Vein endothelial cell (primary cell): ENCODE measurements around the gene XYLT2. TPM values are rescaled to one million over a fixed set of nuclear protein-coding genes. Genes with fewer than 3 reads are reported as not detected.

Experiments used
- small RNA-seq: library from RNA; depleted of rRNA; stranded (forward); fragments of <200 nt; gene quantifications from one replicate; pipeline ENCODE3, GENCODE V24; 2012
- total RNA-seq: library from RNA; depleted of rRNA; stranded (reverse); fragments of >200 nt; gene quantifications from 2 replicates; pipeline ENCODE4 v1.2.3, GENCODE V29; 2012

Gene XYLT2
- 25.0 and 33.3 TPM in 2 replicates for total RNA-seq

GRCh38 chr17:50345432-50346312 is at the start of gene XYLT2:
Gene XYLT2 (plus strand): TSS chr17:50346126. CDS start chr17:50346141, 15 bp downstream.

DNA sequence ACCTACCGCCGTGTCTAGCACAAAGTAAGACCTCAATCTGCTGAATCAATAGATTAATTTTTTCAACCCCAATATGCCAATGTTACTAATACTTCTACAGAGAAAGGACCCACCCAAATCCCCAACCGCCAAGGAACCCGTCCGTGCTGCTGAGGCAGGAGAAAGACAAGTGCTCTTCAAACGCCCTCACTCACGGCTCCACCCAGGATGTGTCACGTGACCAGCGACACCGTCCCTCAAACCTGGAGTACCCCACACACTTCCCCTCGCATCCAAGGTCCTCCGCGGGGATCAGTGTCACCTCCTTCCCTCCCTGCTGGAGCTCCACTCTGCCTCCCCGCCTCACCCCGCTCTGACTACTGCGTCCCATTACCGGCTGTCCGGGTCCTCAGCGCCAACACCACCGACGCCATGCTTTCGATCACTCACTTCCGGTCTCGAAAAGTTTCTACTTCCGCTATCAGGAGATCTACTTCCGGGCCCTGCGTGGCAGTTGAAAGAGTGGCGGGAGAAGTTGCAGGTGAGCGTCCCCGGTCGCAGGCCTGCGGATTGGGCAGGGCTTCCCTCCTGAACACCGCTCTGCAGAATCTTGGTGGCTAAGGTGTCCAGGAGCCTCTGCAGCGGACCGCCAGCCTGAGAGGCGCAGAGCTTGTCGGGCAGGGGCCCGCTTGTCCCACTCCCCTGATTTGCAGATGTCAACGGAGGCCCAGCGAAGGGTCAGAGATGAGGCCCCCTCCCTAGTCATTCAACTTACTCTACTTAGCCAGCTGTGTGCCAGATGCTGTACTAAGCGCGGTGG is 27.0 kb downstream of the XYLT2 start, which contains the start of the genes EME1 and MRPL27:
Gene EME1, plus strand, starts transcription at position 472 of the 799 bp plus-strand sequence. CDS start 1,980 bp downstream, outside the sequence.
Gene MRPL27, minus strand, starts transcription at position 427 of the 799 bp plus-strand sequence. Its CDS starts 14 bp downstream, at position 413.

DNA sequence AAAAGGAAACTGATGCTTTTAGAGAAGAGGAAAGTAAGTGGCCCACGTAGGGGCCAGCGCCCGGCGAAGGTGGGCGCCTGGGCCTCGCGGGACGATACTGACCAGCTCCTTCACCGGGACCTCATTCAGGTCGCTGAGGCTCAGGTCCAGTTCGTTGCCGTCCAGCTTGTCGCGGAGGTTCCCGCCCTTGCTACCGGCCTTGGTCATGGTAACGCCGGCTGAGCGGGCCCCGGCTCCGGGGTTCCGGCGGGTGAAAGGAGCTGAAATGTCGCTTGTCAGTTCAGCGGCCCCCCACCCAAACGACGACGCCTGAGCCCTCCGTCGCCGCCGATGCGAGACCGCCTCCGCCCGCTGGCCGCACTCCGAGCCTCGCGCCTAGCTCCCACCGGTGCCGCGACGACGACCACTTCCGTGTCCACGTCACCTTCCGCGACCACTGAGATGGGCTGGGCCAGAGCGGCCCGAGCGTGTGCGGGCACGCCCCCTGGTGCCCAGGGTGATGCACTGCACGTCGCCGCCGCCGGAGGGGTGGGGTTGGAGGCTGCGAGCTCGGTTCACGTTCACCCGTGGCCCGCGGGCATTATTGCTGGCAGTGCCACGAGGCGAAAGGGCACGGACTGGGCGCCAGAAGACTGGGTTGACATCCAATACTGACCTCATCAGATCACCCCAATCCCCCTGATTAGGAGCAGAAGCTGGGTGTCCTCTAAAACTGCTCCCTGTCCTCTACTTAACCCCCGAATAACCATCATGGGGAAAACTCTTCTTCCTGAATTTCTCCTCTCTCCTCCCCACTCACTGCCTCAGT is 51.4 kb downstream of the XYLT2 start, which contains the start of gene LRRC59:
Gene LRRC59, minus strand, starts transcription at position 413 of the 808 bp plus-strand sequence. Its CDS starts 206 bp downstream, at position 207.

Small RNAs within 50 kb of the gene (small RNA-seq; reads per million reads assigned to genes)
- not detected for gene RF00019

Other genes with a start within 250 kb of the XYLT2 start
- 5.3 and 10.5 TPM in 2 replicates for gene SAMD14, start 216.0 kb upstream of the XYLT2 start, total RNA-seq
- gene PPP1R9B, start 195.4 kb upstream of the XYLT2 start, total RNA-seq: 33.9 and 47.0 TPM in 2 replicates
- gene SGCA, start 180.1 kb upstream of the XYLT2 start, total RNA-seq: not detected in 2 replicates
- 9.5 and 38.4 TPM in 2 replicates for gene COL1A1, start 144.5 kb upstream of the XYLT2 start, total RNA-seq
- under 0.01 and 0.29 TPM in 2 replicates for gene TMEM92, start 71.7 kb upstream of the XYLT2 start, total RNA-seq
- 55.9 and 63.3 TPM in 2 replicates for gene MRPL27, start 27.1 kb downstream of the XYLT2 start, total RNA-seq
- gene EME1, start 27.1 kb downstream of the XYLT2 start, total RNA-seq: 2.3 and 3.3 TPM in 2 replicates
- 172 and 226 TPM in 2 replicates for gene LRRC59, start 51.4 kb downstream of the XYLT2 start, total RNA-seq
- gene ACSF2, start 80.1 kb downstream of the XYLT2 start, total RNA-seq: 9.9 and 17.3 TPM in 2 replicates
- not detected in 2 replicates for gene CHAD, start 122.8 kb downstream of the XYLT2 start, total RNA-seq
- 24.9 and 28.4 TPM in 2 replicates for gene RSAD1, start 132.7 kb downstream of the XYLT2 start, total RNA-seq
- gene MYCBPAP, start 162.3 kb downstream of the XYLT2 start, total RNA-seq: 0.29 TPM in 1 of 2 replicates, not detected in the other
- under 0.01 TPM in 1 of 2 replicates, not detected in the other for gene EPN3, start 186.6 kb downstream of the XYLT2 start, total RNA-seq
- gene SPATA20, start 201.0 kb downstream of the XYLT2 start, total RNA-seq: 52.6 and 56.7 TPM in 2 replicates
- not detected in 2 replicates for gene CACNA1G, start 214.6 kb downstream of the XYLT2 start, total RNA-seq